ENCODE data around the gene THSD8.

DNA sequence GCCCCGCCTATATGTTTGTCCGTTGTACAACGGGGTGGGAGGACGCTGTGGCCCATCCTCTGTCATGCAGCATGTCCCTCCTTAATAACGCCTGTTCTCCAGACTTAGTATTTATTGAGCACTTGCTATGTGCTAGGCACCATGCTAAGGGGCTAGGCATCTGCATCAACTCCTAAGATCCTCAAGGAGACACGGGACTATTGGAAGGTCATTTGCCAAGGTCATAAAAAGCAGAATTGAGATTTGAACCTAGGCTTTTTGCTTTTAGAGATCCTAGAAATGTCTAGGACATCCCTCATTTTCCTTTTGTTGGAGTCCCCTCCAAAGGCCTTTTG, 34.6 kb downstream of the THSD8 start:
- TF ChIP-seq POLR2A (IDR thresholded peaks at IDR 0.05) = no peak
- no peak for TF ChIP-seq EP300 (IDR thresholded peaks at IDR 0.05)

Data from gastroesophageal sphincter (tissue), 2 donors.